Pancreas (tissue), 10 donors: Measurements from ENCODE around the gene MOV10L1. TPM values are rescaled to one million over a fixed set of nuclear protein-coding genes. Genes with fewer than 3 reads are reported as not detected.
"Not testable (repeated sequence)": the region's sequence is repeated elsewhere in the genome, so short reads cannot be mapped to it uniquely, and the experiment has no call there.

Experiments
- ATAC-seq, 4 donors: fragments of 200-7000 bp; cut with Tn5 transposase; one replicate each; pipeline versions ENCODE4 v1.8.0 to v1.9.1; 2020; ENCODE audit warnings: mild to moderate bottlenecking in 4 of 4, moderate library complexity in 4 of 4
- DNase-seq, 6 donors: peaks; one replicate each; pipeline ENCODE4 v3.0.0-alpha.2; 2020
- FAIRE-seq: peaks from 2 replicates; lab custom pipeline; 2012; peaks lifted over from hg19 to GRCh38; lab: Jason Lieb, UNC
- H3K27ac ChIP-seq, 4 donors: fragments of 200-600 bp; sonication (generic); 1 replicate in 3 of 4; 2 replicates in 1 of 4; pipeline versions ENCODE4 v1.5.0 to v1.8.0; 2020
- H3K27me3 ChIP-seq, 4 donors: fragments of 200-600 bp; one replicate each; pipeline ENCODE4 v1.8.0; 2021
- H3K36me3 ChIP-seq, 3 donors: fragments of 200-600 bp; sonication (generic) in 1 of 3; one replicate each; pipeline versions ENCODE4 v1.5.0 to v1.8.0; 2020 to 2021
- H3K4me1 ChIP-seq, 3 donors: fragments of 200-600 bp; one replicate each; pipeline ENCODE4 v1.8.0; 2021
- H3K4me3 ChIP-seq, 4 donors: fragments of 200-600 bp; sonication (generic) in 2 of 4; one replicate each; pipeline versions ENCODE4 v1.5.0 to v1.8.0; 2020 to 2021
- H3K9me3 ChIP-seq, 4 donors: fragments of 200-600 bp; one replicate each; pipeline ENCODE4 v1.8.0; 2021
- CTCF ChIP-seq, 4 donors: fragments of 200-600 bp; sonication (generic) in 3 of 4; IDR thresholded peaks; one replicate each; pipeline versions ENCODE4 v1.5.0 to v1.8.0; 2021; ENCODE audit warnings: antibody characterized with exemption in 4 of 4
- WGBS, 2 donors: extraction: QIAGEN DNeasy Blood & Tissue Kit; methylation state at CpG; one replicate each; pipeline ENCODE4 v1.1.7; 2013; 5-methylcytosine and 5-hydroxymethylcytosine counted together
- intact Hi-C, 3 donors: fragments of 100-400 bp; cut with DNase I; formaldehyde crosslinking; loops; one replicate each; pipeline versions ENCODE4 v1.11.1 to v1.14.2; 2022
- polyA plus RNA-seq, 2 donors: library from polyadenylated mRNA; stranded (reverse); fragments of 200-250 nt; gene quantifications; one replicate each; pipeline ENCODE4 v1.2.3, GENCODE V29; 2013
- total RNA-seq, 6 donors: library from RNA; stranded (reverse); fragmentation: NEBNext Ultra II Directional in 4 of 6; extraction: Animal tissue kit (Norgen Biotek cat#: 25700) in 4 of 6; gene quantifications; one replicate each; pipeline versions ENCODE4 v1.2.1 to v1.2.4, GENCODE V29; 2021 to 2023
- donor health status: healthy with polysubstance abuse.
- donor health status: DM: no; HTN: no; CAD: no; lungs with moderate emphysema.
- donor health status: DM: no; HTN: no; CAD: no.
- donor health status: control.
- donor health status: control.
- donor health status: Bipolar disorder and iron deficiency.
- donor health status: DM: yes; HTN: yes; CAD: no.
- donor health status: DM: no; HTN: no; CAD: no.
- donor health status: DM: no; HTN: no; CAD: no.
- donor health status: DM: yes; HTN: yes; CAD: no.

Gene MOV10L1
- total and polyA plus RNA-seq, 8 donors = 0.09 to 1.9 (median 0.26) TPM; not detected in 1

- H3K27ac ChIP-seq = no peak overlapping the region
- intact Hi-C loops = no loop called here
- DNase-seq (no peak), FAIRE-seq (no peak), ATAC-seq (no peak)
- 85 to 86% methylated on average over 4 of the region's 4 CpGs for WGBS, 2 donors
- H3K27me3 ChIP-seq = no peaks in the 10 kb centered on the region
- no peak overlapping the region for H3K4me3 ChIP-seq
- TF ChIP-seq CTCF (IDR thresholded peaks at IDR 0.05) = no peak
- H3K36me3 ChIP-seq = no peaks in the 10 kb centered on the region
- no peaks in the 10 kb centered on the region for H3K9me3 ChIP-seq
- no peaks in the 10 kb centered on the region for H3K4me1 ChIP-seq
Observed at GRCh38 chr22:50131894-50132293, 42.1 kb downstream of the MOV10L1 start.

GRCh38 chr22:50134481-50134880 lies 44.7 kb downstream of the MOV10L1 start:
- 74 to 84% methylated on average over 10 of the region's 10 CpGs for WGBS, 2 donors
- ATAC-seq (no peak), DNase-seq (no peak), FAIRE-seq (no peak)
- intact Hi-C loops = no loop called here
- Histone ChIP-seq H3K9me3 (no peaks in the 10 kb centered on the region), H3K4me3 (no peak overlapping the region), H3K4me1 (no peaks in the 10 kb centered on the region), H3K27me3 (no peaks in the 10 kb centered on the region), H3K36me3 (no peaks in the 10 kb centered on the region), H3K27ac (no peak overlapping the region)
- no peak for TF ChIP-seq CTCF (IDR thresholded peaks at IDR 0.05)

GRCh38 chr22:50136581-50137015 lies 46.8 kb downstream of the MOV10L1 start:
- no peak for TF ChIP-seq CTCF (IDR thresholded peaks at IDR 0.05)
- intact Hi-C loops = no loop called here
- H3K36me3 ChIP-seq = no peaks in the 10 kb centered on the region
- H3K4me3 ChIP-seq = no peak overlapping the region
- DNase-seq = no peak
- H3K27me3 ChIP-seq = no peaks in the 10 kb centered on the region
- WGBS, 2 donors = 68 to 74% methylated on average over 5 of the region's 5 CpGs
- FAIRE-seq = no peak
- no peaks in the 10 kb centered on the region for H3K4me1 ChIP-seq
- H3K9me3 ChIP-seq = no peaks in the 10 kb centered on the region
- no peak overlapping the region for H3K27ac ChIP-seq
- ATAC-seq = no peak

GRCh38 chr22:50137277-50137676 lies 47.5 kb downstream of the MOV10L1 start:
- H3K27me3 ChIP-seq, H3K4me1 ChIP-seq, intact Hi-C loops, H3K4me3 ChIP-seq, H3K27ac ChIP-seq, DNase-seq, FAIRE-seq, H3K9me3 ChIP-seq, H3K36me3 ChIP-seq, ATAC-seq: not testable (repeated sequence)
- 96 to 98% methylated on average over 9 of the region's 9 CpGs for WGBS, 2 donors

GRCh38 chr22:50138041-50138440 lies 48.2 kb downstream of the MOV10L1 start:
- Histone ChIP-seq H3K27me3 (no peaks in the 10 kb centered on the region), H3K36me3 (no peaks in the 10 kb centered on the region), H3K4me1 (no peaks in the 10 kb centered on the region), H3K27ac (no peak overlapping the region), H3K9me3 (no peaks in the 10 kb centered on the region), H3K4me3 (no peak overlapping the region)
- ATAC-seq (no peak), DNase-seq (no peak), FAIRE-seq (no peak)
- WGBS, 2 donors = 94 to 95% methylated on average over 4 of the region's 4 CpGs
- TF ChIP-seq CTCF (IDR thresholded peaks at IDR 0.05) = no peak
- intact Hi-C loops = no loop called here
